Fibroblast of gingiva (primary cell): ENCODE results near the gene CDC42EP5.

Experiments
- DNase-seq: peaks from one replicate; pipeline ENCODE4 v3.0.0-alpha.2; 2011; ENCODE audit warnings: low read depth

Gene CDC42EP5

GRCh38 chr19:54462047-54462654, 10.9 kb downstream of the CDC42EP5 start:
- DNase-seq: no peak

GRCh38 chr19:54461613-54462012, 11.5 kb downstream of the CDC42EP5 start:
- DNase-seq: no peak

GRCh38 chr19:54461210-54461609, 11.9 kb downstream of the CDC42EP5 start:
- no peak for DNase-seq

GRCh38 chr19:54460230-54461005, 12.7 kb downstream of the CDC42EP5 start:
- no peak for DNase-seq

GRCh38 chr19:54459282-54460229, 13.5 kb downstream of the CDC42EP5 start:
- DNase-seq: no peak

- no peak for DNase-seq
These were observed 14.3 kb downstream of the CDC42EP5 start for GRCh38 chr19:54458648-54459281.

GRCh38 chr19:54457773-54458647, 15.1 kb downstream of the CDC42EP5 start:
- no peak for DNase-seq

GRCh38 chr19:54456423-54457373, 16.4 kb downstream of the CDC42EP5 start:
- no peak for DNase-seq

GRCh38 chr19:54455786-54456422, 17.2 kb downstream of the CDC42EP5 start:
- no peak for DNase-seq

- no peak for DNase-seq
These were observed 18.1 kb downstream of the CDC42EP5 start for GRCh38 chr19:54454781-54455675.

GRCh38 chr19:54453921-54454780, 18.9 kb downstream of the CDC42EP5 start:
- DNase-seq: no peak

GRCh38 chr19:54452626-54453025, 20.5 kb downstream of the CDC42EP5 start:
- no peak for DNase-seq

- no peak for DNase-seq
These were observed 21.1 kb downstream of the CDC42EP5 start for GRCh38 chr19:54451997-54452396.

- no peak for DNase-seq
These were observed 21.7 kb downstream of the CDC42EP5 start for GRCh38 chr19:54451331-54451871.

GRCh38 chr19:54449701-54450069, 23.4 kb downstream of the CDC42EP5 start:
- DNase-seq: no peak

GRCh38 chr19:54448774-54449700, 24.1 kb downstream of the CDC42EP5 start, which contains the start of gene LENG8:
TSS of gene LENG8 (plus strand) at chr19:54449199. CDS start at chr19:54451345, 2,146 bp downstream.
- peak; percentile 99 for DNase-seq
